NCI-H524 treated with DMSO at 0.1 percent for 48 hours (cell line): Measurements from ENCODE around the gene LHX3.

Experiments used
- DNase-seq: peaks from one replicate; lab custom pipeline; 2025; lab: John Stamatoyannopoulos, UW

The LHX3 gene

DNA sequence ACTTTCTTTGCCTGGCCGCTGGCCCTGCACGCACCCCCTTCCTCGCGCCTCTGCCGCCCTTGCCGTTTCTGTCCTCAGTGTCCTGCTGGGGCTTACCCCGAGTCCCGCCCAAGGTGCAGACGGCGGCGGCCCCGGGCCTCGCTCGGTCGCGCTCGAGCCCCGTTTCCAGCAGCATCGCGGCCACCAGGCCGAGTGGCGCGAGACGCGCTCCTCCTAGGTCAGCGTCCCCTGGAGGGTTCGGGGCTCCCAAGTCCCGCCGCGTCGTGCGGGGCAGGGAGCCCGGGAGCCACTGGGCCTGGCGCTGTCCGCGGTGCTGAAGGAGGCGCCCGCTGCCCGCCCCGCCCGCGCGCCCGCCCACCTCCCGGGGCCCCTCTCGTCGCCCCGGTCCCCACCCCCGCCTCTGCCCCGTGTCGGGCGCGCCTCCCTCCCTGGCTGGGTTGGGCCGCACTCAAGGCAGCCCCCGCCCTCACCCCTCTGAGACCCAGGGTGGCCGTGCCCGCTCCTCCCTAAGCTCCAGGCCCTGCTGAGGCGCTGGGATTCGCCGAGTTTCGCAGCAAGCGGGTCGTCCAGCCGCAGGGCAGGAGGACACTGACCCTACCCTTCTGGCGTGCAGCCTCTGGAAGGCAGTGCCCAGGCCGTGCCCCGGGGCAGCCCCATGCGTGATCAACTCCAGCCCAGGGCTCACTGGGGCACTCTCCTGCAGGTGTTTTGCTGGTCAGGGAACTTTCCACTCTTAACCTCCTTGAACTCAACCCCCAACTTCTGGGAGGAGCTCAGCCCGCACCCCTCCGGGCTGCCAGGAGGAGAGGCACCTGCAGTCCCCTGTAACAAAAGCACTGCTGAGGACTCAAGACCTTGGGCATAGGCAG is at the start of gene LHX3:
LHX3 (minus strand) TSS at position 291 of the 869 bp plus-strand sequence; CDS start at position 175, 116 bp downstream.
- no peak for DNase-seq

DNA sequence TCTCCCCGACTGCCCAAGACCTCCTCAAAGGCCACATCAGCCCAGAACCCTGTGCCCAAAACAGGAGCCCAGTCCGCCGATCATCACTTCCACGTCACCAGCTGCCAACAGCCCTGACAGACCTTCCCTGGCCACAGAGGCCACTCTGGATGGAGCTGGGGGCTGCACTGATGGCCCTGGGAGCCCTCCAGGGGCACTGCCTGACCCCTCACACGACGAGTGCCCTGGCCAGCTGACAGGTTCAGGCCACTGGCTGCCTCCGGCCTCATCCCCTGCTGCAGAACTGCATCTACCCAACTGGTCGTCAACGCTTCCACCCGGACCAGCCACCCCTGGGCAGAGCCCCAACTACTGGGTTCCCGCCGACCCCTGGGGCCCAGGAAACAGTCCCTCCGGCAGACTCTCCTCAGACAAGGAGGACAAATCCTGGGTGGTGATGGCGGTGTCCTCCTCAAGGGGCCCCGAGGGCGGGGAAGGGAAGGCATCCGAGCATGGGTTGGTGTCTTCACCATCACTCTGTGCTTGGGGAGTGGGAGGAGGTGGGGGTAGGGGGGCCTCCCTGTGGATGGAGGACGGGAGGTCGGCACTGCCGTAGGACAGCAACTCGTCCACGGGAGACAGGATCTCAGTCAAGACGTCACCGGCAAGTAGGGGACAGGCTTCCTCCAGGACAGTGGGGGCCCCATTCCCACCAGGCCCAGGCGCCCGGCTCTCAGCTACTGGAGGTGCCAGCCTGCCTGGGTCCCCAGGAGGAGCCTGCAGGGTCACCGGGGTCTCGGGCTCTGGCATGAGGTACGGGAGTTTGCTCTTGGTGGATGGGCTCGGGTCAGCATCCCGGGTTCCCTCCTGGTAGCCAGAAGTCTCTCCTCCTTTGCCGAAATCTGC is 48.6 kb upstream of the LHX3 start:
- DNase-seq: no peak

DNA sequence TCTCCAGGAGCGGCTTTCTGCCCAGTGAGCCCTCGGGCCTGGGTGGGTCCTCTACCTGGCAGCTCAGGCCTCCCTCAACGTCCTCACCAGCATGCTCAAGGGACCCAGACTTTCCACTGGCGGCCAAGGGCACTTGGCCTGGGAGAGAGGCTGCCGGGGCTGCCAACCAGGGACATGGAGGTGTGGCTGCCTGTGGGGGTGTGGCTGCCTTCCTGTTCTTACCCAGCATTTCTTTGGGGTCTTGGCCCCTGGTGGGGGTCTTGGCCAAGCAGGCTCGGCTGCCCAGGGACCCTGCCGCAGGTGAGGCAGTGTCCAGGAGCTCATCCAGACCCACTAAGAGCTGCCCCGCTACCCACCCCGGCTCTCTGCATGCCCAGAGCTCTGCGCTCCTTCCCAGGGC is 47.9 kb upstream of the LHX3 start:
- no peak for DNase-seq

DNA sequence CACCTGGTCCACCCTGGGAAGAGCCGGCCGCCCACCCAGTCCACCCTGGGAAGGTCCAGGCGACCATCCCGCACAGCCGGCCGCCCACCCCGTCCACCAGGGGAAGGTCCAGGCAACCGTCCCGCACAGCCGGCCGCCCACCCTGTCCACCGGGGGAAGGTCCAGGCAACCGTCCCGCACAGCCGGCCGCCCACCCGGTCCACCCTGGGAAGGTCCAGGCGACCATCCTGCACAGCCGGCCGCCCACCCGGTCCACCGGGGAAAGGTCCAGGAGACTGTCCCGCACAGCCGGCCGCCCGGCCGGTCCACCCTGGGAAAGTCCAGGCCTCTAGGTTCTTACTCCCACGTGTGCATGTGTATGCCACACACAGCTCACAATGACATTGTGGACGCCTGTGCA is 47.4 kb upstream of the LHX3 start:
- no peak for DNase-seq

DNA sequence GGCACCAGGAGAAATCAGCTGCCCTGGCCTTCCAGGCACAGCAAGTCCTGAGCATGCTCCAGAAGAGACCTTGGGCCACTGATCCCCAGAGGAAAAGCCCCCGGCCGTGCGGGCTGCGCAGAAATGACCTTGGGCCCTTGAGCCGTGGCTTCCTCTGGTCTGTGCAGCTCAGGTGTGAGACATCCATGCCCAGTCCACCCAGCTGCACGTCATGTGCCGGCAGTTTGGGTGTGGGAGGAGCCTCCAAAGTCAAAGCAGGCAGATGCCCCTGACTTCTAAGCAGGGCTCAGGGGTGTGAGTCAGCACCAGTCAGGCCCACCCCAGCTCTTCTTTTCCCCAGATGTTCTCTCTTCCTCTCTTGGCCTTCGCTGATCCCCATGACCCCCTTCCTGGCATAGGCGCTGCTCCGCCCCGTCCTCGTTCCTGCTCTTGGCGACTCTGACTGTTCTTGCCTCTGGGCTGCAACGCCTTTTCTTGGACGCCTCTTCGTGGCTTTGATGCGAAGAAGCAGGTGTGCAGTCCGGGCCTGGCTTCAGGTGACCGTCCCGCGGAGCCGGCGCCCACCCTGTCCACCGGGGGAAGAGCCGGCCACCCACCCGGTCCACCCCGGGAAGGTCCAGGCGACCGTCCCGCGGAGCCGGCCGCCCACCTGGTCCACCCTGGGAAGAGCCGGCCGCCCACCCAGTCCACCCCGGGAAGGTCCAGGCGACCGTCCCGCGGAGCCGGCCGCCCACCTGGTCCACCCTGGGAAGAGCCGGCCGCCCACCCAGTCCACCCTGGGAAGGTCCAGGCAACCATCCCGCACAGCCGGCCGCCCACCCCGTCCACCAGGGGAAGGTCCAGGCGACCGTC is 46.6 kb upstream of the LHX3 start:
- no peak for DNase-seq

DNA sequence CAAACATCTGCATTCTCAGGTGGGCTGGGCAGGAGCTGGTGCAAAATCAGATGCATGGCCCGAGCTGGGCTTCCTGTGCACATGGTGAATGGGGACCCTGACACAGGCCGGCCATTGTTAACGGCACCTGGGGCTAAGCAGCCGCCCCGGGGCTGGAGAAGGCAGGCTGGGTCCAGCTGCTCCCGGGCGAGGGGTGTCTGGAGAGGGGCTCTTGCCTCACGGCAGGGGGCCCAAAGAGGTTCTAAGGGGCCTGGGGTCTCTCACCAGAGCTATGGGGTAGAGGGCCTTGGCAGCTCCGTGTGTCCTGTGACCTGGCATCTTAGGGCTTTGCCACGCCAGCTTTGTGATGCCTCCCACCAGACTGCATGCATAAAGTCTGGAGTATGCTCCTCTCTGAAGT is 45.7 kb upstream of the LHX3 start:
- DNase-seq: no peak

DNA sequence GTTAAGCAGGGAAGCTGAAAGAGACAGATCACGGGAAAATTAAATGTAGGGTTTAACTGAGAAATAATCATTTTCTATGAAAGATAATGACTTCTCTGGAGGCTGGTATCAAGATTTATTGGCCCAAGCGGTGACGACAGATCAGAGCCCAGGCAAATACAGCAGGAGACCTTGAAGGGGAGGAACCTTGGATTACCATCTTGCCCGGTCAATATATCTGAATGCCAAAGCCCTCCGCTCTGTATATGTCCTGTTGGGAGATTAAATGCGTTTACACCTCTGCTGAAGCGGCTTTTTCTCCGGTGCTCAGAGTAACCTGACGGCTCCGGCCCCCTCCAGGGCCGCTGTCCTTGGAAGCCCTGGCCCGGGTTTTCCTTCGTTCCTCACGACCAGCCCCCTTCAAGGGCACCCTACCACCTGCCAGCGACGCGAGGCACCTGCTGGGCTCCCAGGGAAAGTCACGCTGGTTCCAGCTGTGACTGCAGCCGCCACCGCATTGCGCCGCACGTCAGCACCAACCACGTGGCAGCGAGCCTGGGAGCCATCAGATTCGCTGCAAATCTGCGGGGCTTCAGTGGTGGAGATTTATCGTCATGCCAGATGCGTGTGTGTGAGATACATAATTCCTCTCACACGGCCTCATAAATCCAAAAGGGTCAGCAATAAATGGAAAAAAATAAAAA is 45.1 kb upstream of the LHX3 start:
- peak; percentile 53 for DNase-seq

DNA sequence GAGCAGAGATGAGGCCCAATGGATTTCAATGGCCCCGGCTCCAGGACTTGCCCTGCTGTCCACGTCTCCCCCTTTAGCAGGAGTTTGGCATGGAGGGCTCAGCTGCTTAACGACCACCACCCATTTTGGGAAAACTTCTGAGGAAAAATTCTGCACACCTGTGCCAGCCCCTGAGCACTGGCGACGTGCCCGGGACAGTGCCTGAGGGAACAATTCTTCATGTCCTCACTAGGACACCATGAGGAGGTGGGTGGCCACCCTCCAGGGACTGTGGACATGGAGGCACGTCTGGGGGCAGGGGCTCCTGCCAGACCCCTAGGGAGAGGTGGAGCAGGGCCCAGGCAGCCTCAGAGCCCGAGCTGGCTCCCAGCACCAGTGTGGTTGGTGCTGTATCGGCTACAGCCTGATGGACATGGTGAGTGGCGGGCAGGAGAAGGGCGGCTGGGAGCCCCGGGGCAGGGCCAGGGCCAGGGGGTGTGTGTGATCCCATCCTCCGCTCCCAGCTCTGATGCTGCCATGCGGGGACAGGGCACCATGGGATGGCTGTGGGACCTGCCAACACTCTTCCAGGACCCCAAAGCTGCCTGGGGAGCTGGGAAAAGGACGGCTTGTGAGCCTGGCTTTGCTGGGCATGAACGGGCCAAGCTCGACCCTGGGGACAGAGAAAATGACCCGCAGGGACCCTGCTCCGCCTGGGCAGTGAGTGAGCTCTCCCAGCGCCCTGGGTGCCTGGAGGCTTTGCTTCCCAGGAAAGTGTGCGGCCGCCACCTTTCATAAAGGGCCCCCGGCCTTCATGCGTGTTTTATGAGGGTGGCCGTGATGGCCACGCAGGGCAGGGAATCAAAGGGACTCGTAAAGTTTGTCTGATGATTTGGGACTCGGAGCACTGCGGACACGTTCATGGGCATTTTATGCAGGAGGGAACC is 44.3 kb upstream of the LHX3 start:
- no peak for DNase-seq

DNA sequence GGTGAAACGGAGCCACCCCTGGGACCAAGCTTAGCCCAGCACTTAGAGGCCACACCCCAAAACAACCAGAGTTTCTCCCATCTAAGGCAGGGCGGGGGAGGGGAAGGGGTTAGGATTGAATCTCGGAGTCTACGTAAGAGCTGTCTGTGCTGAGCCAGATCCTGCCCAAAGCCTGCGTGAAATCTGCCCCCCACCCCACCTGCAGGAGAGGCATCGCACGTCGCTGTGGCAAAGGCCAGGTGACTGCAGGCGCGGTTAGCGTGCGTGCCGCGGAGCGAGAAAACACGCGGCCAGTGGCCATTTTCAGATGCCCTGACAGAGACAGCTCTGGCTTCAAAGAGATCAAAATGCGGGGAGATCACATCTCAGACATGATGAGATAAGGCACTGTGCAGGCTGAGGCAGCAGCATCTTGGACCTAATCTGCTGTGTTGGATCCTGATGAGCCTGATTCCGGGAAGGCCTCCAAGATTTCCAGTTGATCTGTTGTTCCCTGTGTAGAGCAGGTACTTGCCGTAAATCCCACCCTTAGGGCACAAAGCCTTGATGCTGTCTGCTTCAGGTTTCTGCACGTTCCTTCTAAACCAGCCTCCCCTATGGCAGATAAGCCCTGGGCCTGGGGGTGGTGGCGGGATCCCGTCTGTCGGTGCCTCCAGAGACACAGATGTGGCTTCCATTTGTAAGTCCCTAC is 43.2 kb upstream of the LHX3 start:
- no peak for DNase-seq

DNA sequence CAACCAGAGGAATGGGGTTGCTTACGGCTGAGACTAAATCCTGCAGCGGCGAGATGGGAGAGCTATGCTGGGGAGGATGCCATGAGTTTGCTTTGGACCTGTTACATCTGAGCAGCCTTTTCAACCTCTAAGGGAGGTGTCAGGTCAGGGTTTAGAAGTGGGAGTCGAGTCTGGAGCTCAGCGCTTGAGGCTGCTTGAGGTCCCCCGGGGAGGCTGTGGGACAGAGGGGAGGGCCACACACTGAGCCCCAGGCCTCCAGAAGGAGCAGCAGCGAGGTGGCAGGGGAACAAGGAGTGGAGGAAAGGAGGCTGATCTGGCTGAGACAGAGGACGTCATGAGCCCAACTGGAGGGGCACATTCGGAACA is 42.6 kb upstream of the LHX3 start:
- DNase-seq: no peak

DNA sequence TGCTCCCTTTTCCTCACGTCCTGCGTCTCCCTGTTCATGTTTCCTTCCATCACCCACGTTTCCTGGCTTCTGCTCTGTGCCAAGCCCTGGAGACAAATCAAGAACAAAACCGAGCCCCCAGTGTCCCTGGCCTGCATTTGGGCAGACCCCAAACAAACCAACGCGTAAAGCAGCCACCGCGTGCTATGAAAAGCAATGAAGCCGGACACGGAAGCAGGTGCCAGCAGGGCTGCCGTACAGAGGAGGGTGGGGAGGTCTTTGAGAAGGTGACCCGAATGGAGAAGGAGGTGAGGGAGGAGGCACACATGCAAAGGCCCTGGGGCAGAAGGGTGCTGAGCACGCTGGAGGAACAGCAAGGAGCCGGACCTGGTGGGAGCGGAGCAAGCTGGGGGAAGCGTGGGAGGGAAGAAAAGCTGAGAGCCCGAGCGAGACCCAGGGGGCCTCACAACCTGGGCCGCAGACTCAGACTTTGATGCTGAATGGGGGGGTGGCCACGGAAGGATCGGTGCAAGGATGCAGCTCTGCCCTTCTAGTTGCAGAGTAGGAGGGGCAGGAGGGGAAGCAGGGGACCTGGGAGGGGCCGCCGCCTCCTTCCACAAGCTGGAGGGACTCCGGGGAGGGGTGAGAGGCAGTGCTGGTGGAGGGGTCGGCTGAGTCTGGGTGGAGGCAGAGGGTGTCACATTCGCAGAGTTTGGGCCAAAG is 42.1 kb upstream of the LHX3 start:
- no peak for DNase-seq

DNA sequence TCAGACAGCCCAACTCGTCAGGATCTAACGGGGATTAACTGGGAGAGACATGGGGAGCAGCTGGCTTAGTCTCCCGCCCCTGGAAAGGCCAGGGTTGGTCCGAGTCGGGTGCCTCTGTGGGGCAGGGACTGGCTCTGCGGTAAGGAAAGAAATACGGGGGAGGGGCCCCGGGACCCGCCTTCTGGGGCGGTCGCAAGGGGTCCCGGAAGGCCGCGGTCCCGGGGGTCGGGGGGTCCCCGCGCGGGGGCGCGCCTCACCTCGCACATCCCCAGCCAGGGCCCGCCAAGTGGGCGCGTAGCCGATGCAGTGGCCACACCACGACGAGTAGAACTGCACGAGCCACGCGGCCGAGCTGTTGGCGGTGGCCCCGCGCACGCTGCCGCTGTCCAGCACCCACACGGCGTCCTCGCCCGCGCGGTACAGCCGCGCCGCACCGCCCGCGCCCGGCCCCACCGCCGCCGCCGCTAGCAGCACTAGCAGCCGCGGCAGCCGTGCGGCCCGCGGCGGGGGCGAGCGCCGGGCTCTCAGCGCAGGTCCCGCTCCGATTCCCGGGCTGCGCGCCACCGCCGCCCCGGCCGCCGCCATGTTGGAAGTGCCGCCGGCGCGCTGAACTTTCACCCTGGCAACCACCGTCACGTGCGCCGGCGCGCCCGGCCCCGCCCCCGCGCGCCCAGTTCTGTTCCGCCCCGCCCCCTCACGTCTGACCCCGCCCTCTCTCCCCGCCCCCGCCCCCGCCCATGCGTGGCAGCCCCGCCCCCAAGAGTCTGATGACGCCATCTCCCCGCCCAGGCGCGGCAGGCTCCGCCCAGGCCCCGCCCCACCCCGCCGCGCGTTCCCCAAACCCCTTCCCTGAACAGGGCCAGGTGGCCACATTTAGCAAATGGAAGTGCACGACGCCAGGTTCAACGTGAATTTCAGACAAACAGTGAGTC is 40.6 kb upstream of the LHX3 start, which contains the start of gene QSOX2:
QSOX2 (minus strand) TSS at position 594 of the 932 bp plus-strand sequence; CDS start at position 585, 9 bp downstream.
- no peak for DNase-seq

DNA sequence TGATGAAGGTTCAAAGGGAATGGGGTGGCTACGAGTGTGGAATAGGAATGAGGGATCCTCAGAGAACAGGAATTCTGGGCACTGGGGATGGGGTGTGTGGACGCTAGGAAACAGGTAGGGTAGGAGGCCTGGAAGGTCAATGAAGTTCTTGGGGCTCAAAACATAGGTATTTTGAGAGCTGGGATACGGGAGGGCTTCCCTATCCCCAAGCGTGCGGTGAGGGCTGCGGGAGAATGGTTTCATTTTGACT is 40.0 kb upstream of the LHX3 start:
- DNase-seq: no peak

DNA sequence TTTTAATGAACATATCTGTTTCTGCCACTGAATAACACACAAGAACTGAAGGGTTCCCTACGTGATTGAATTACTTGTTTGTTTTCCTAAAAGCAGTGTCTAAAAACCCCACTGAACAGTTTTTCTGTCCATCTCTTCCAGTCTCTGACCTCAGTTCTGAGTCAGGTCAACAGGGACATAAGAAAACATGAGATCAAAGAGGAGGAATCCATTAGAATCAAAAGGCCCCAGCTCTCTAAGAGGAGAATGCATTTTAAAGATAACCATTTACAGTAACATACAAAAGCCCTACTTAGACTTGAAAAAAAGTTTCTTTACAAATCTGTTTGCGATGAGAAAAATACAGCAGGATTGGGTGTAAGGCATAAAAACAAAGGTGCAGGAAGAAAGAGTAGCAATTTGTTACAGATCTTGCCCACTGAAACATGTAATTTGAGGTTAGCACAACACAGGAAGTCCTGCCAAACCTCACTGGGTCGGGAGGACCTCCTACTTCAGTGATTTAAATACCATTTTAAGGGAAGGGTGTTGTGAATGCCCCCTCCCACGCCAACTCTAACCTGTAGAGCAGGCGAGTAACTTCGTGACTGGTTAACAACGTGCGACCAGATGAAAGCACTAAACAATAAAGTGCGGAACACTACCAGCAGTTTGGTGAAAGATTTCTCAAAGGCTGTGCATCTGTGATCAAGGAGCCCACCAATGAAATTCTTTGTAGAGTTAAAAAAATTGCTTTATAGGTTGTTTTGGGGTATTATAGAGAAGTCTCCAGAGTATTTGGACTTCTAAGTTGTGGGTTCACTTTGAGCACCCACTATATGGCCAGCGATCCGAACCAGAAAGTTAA is 39.4 kb upstream of the LHX3 start:
- DNase-seq: no peak

DNA sequence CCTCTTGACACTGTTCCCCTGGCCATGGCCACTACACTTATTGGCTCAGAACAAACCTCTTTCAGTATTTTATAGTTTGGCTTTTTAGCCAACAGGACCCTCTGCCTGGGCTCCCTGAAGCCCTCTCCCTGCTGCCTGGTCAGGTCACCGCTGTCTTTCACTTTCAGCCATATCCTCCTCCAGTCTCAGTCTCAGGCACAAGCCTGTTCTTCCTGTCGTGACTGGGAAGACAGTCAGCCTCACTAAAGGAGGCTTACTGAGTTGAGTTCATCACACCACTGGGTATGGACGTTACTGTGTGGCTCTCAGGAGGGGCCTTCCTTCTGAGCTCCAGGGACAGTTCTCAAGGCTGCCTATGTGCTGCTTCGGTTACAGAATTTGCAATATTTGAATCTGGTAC is 38.7 kb upstream of the LHX3 start:
- DNase-seq: no peak

DNA sequence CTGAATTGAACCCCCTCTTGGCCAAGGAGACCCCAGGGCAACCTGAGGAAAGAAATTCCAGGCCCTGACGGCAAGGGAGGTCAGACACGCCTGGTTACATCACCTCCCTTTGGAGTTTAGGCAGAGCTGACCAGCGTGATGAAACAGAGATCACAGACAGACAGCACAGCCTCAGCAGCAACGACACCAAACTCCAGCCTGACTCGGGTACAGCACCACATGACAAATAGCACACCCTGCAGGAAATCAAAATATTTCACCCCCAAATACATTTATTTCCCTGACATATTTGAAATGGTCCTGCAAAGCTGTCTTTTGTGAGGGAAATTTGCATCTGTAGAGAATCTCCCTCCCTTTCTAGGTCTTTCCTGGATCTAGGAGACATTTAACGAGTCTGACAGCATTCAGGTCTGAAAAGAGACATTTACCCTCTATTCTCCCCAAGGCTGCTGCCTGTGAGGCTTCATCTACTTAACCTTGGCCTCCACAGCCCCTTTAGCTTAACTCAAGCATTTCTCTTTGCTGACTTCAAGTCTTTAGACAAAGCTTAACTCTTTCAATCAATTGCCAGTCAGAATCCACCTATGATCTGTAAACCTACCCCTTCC is 38.1 kb upstream of the LHX3 start:
- no peak for DNase-seq

DNA sequence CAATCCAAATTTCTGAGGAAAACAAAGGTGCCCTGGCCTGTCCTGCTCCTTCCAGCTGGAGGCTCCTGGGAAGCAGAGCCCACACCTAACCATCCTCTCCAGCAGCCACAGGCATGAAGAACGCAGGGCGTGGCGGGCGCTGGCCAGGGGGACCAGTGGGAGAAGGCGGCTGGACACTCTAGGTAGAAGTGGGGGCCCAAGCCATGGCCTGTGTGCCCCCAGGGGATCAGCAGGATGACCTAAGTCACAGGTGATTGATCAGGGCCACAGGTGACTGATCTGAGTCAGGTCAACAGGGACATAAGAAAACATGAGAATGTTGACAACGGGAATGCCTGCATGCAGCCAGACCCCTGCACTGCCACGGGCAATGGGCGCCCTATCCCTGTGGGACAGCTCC is 37.3 kb upstream of the LHX3 start:
- no peak for DNase-seq
